UCSD-AML1 (cell line): ENCODE data around the gene BPIFB6.

Experiments used
- DNase-seq: peaks from one replicate; lab custom pipeline; 2025; ENCODE audit not compliant: unreplicated experiment; lab: John Stamatoyannopoulos, UW

The BPIFB6 gene

GRCh38 chr20:33059741-33060390, 28.4 kb downstream of the BPIFB6 start:
- DNase-seq: no peak

- DNase-seq: no peak
Measured at GRCh38 chr20:33061658-33062028, 30.2 kb downstream of the BPIFB6 start.

DNA sequence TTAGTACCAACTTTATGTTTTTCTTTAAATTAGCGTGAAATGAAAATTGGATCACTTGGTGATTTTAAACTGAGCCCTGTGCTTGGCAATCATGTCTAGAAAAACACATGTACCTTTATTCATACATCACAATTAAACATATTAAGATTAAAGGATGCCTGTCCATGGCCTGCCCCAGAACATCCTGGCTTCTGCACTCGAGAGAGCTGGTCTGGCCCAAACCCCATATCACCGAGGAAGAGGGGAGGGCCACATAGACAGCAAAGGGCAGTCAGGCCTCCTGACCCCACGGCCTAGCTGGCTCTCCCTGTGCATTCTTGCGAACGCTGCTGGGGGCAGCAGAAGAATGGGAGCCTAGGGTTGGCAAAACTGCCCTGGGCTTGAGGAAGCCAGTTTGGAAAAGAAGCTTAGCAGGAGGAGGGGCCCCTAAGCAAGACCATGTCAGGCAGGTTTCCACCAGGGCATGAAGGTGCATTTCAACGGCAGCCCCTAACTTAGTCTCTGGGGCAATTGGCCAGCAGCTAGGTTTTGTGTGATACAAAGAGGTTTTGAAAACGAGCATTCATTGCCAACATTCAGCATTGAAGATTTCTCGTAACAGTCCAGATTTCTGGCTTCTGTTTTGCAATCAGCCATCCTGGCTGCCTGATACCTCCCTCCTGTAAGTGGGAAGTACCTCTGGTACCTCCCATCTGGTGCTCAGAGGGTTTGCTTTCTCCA, 30.8 kb downstream of the BPIFB6 start:
- no peak for DNase-seq

DNA sequence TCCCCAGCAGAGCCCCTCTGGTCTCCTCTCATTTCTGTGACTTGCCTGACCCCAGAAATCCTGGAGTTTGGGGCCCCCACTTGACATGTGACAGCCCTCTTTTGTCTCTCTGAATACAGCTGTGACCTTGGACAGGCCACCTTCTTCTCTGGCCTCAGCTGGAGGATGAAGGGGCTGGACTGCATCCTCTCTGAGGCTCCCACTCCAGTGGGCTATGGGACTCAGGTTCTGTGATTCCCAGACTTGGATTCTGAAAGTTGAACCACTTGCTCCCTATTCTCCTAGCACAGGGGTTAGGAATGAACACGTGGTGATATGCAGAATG, 31.3 kb downstream of the BPIFB6 start:
- DNase-seq: no peak

DNA sequence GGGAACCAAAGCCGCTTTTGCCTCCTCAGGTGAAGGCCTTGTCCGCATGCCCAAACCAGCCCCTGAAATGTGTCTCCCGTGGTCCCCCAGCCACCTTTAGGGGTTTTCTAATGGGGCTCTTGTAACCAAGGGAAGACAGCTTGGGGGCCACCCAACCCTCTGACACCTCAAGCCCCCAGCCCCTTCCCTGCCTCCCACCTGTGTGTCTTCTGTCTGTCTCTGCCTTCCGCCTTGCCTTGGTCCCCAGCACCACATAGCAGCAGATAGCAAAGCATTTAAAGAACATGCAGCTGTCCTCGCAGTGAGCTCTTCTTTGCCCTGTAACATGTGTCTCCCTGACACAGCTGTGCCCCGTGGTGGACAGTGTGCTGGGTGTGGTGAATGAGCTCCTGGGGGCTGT, 31.8 kb downstream of the BPIFB6 start:
- DNase-seq: no peak

GRCh38 chr20:33064572-33065287, 33.3 kb downstream of the BPIFB6 start:
- DNase-seq: no peak

DNA sequence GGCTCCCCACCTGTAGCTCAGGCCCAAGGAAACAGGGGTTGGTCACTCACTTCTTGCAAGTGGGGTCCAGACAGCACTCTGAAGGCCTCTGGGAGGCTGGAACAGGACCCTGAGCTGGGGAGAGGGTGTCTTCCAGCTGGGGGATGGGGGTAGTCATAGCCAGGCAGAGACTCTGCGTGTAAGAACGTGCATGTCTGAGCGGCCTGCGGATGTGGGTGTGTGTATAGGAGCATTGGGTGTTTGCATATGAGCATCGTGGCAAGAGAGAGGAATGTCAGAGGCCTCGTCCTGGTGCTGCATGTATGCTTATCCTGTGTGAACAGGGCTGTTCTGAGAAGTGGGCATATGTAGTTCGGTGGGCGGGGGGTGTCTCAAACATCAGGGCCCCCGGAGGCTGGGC, 34.3 kb downstream of the BPIFB6 start:
- no peak for DNase-seq

DNA sequence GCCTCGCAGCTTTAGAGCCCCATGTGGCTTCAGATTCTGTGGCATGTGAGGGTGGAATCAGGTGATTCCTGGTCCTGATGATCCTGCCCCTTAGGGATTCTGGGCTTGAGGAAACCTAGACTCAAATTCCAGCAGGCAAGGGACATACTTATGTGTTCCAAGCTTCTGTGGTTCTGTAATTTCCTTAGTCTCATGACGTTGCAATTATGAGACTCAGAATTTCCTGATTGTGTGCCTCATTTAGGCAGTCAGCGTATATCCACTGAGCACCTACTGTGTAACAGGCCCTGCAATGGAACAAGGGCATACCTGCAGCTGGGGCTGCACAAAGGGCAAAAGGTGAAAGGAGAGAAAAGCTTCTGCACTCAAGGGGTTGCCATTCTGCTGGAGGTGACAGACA, 36.4 kb downstream of the BPIFB6 start:
- peak; percentile 55 for DNase-seq

- DNase-seq: no peak
Measured at GRCh38 chr20:33068251-33068939, 36.9 kb downstream of the BPIFB6 start.

DNA sequence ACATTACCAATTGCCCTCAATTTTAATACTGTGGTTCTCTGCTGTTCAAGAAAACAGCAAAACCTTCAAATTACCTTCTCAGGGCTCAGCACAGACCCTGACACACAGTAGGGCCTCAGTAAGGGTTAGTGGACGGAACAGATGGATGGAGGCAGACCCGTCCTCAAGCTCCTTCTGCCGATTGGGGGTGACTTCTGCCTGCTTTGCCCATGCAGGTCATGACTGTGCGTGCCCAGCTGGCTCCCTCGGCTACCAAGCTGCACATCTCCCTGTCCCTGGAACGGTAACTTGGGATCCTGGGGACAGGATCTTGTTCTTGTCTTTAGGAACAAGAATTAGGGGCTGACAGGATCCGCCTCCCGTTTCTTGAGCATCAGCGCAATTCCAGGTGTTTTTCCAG, 38.2 kb downstream of the BPIFB6 start:
- DNase-seq: no peak

DNA sequence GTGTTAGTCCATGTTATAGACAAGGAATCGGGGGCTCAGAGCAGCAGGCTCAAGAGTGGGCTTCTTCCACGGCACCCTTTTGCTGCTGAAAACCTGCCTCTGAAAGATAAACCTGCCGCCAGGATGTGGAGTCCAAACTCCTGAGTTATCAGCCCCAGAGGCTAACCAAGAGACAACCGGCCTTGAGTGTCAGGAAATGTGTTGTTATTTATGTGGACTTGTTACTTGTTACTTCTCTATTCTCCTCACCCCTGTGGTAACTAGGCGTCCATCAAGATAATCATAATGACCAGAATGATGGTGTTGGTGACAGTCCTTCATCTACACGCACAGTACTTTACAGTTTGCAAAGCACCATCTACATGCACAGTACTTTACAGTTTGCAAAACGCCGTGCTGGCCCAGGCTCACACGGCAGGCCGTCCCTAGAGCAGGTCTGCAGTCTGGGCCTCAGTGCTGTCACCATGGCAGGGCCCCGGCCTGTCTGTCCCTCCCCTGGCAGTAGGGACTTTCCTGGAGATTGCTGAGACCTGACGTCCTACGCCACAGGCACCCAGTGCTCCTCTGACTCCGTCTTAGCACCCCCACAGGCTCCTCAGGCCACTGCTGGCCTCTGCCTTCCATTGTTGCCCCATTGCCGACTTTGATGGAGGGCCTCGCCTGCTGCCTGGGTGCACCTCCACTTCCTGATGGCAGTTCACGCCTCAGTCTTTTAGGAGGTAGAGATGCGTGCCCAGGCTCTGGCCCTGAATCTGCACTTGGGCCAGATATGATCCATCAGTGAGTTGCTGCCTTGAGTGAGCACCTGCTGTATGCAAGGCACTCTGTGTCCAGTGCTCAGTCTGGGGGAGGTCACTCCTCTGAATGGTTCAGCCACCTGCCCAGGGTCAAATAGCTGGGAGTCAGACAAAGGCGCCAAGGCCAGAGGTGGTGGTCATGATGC, 38.9 kb downstream of the BPIFB6 start:
- peak; percentile 66 for DNase-seq

- DNase-seq: no peak
Measured at GRCh38 chr20:33071198-33071597, 39.8 kb downstream of the BPIFB6 start.

GRCh38 chr20:33072362-33072761, 40.9 kb downstream of the BPIFB6 start:
- DNase-seq: no peak

DNA sequence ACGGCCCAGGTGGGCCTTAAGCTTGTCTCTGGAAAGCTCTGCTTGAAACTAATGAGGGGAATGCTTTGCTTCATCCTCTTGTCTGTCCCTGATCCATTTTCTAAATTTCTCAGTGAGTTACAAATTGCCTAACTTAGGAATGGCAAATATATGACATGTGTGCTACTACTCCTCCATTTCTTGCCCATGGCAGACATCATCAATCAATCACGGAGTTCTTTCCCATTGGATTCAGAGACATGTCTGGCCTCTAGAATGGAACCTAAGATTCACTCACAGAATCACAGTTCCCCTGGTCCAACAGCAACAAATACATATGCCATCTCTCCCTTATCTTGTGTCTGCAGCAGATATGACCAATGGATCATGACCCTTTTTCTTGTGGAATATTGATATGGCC, 41.4 kb downstream of the BPIFB6 start:
- DNase-seq: no peak

DNA sequence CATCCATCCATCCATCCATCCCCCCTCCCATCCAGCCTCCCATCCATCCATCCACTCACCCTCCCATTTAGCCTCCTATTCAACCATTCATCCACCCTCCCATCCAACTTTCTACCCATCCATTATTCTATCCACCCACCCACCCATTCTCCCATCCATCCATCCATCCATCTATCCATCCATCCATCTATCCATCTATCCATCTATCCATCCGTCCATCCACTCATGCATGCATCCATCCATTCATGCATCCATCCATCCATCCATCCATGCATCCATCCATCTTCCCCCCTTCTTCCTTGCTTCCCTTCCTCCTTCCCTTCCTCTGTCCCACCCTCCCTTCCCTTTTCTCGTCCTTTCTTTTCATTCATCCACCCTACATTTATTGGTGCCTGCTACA, 43.2 kb downstream of the BPIFB6 start:
- no peak for DNase-seq

- DNase-seq: no peak
Measured at GRCh38 chr20:33075281-33075680, 43.8 kb downstream of the BPIFB6 start.

DNA sequence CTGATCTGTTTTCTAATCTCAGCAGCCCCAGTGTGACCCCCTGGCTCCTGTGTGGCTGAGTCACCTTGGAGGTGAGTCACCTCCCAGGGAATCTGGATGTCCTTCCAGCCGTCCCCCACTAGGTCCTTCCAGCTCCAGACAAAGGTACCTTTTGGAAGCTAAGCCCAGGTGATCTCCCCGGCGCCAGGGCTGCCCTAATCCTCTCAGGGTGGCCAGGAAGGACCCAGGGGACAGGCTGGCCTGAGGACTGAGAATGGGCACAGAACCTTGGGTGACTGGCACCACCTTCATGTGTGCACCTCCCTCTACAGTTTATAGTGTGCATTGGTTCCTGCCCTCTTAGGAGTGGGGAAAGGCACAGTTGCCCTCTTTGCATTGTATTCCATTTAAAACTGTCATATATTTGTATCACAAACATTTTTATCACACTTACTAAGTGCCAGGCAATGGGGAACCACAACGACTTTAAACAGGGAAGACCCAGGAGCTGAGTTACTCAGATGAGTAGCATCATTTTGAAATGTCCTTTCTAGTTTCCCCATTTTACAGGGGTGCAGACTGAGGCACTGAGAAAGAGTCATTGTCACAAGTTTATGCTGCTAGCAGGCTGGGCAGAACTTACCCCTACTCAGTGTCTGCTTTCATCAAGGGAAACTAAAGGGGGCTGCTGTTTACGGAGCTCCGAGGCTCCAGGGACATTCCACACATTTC, 45.4 kb downstream of the BPIFB6 start:
- DNase-seq: peak; percentile 59

DNA sequence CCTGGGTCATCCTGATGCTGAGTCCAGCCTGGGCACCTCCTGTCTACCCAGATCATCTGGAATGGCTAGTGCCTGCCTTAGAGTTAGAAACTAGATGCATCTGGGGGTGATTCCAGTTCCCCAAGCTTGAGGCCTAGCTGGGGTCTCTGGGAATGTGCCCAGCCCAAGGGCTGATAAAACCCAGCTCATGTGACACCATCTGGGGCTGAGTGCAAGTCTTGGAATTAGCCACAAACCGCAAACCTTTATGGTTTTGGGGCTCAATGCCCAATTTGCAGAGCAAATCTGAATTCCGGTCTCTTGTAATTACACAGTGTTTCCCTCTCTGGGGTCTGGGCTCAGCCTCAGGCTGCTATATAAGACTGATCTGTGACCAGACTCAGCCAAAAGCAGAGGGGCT, 47.8 kb downstream of the BPIFB6 start, which contains the start of gene BPIFB4:
TSS of gene BPIFB4 (plus strand) at position 385 of the 400 bp plus-strand sequence. CDS start 1,884 bp downstream, outside the sequence.
- no peak for DNase-seq

DNA sequence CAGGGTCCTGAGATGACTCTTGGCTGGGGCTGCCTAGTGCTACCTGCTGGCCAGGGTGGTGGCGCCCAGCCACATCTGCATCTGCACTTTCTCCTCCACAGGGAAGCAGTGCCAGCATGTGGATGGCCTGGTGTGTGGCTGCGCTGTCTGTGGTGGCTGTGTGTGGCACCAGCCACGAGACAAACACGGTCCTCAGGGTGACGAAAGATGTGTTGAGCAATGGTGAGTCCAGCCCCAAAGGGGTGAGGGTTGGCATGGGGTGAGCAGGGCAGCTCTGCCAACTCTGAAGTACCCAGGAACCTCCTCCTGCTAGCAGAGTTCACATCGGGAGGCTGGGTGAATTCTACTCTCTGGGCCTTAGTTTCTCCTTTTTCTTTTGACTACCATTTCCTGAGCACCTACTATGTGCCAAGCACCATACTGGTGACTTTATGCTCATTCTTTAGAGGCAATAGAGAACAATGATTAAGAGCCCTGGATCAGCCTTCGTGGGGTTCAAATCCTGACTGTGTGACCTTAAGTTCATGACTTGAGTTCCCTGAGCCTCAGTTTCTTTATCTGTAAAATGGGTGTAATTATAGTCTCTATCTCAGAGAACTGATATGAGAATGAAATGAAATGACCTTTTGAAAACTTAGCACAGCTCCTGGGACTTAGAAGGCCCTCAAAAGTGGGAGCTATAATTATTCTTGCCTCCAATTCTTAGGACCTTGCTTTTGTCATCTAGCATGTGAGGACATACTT, 50.1 kb downstream of the BPIFB6 start:
- no peak for DNase-seq
